Dedifferentiated amniotic fluid mesenchymal stem cell (primary cell): ENCODE results near the gene GNGT2.

Experiments used
- DNase-seq: peaks from one replicate; pipeline ENCODE4 v3.0.0-alpha.2; 2016; ENCODE audit errors: extremely low spot score

The GNGT2 gene

GRCh38 chr17:49210158-49211029 is at the start of gene GNGT2, which contains the start of gene ABI3:
GNGT2 (minus strand) TSS chr17:49210574; CDS start chr17:49207422, 3,152 bp downstream.
ABI3 (plus strand) TSS chr17:49210707; CDS start chr17:49210725, 18 bp downstream.
- no peak for DNase-seq

DNA sequence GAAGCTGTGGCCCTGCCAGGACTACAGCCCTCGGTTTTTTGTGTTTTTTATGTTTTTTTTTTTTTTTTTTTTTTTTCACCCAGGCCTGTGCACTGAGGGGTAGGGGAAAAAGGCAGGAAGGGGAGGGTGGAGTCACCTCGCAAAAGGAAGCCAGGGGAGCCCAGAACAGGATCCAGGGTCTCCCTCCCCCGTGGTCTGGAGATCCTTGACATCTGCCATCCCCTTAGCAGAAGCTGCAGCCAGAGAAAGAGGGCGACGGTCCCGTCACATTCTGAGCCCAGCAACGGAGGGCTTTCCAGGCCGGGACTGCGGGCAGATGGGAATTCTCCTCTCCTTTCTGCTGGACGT is 49.3 kb upstream of the GNGT2 start:
- no peak for DNase-seq

- DNase-seq: no peak
These were observed 48.0 kb upstream of the GNGT2 start for GRCh38 chr17:49258394-49258793.

DNA sequence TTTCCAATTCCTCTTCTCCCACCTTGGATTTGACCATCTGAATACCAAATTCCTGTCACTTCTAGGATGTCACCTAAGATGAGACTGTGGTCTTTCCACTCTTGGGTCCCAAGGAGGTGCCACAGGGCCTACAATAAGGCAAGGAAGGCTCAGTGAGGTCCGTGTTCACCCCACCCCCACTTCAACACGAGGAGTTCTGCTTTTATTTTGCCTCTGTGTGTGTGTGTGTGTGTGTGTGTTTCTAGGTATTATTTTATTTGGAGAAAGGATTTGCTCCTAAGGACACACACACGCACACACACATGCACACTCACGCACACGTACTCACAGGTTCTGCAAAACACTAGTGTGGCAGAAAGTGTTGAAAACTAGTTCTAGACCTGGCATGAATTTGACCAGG is 44.8 kb upstream of the GNGT2 start:
- DNase-seq: no peak

- no peak for DNase-seq
These were observed 43.7 kb upstream of the GNGT2 start for GRCh38 chr17:49254066-49254465.

GRCh38 chr17:49252148-49252695 is 41.8 kb upstream of the GNGT2 start:
- DNase-seq: no peak

GRCh38 chr17:49249890-49250522 is 39.6 kb upstream of the GNGT2 start:
- no peak for DNase-seq

GRCh38 chr17:49249292-49249794 is 39.0 kb upstream of the GNGT2 start:
- peak; percentile 31 for DNase-seq

GRCh38 chr17:49247944-49248343 is 37.6 kb upstream of the GNGT2 start:
- DNase-seq: no peak

DNA sequence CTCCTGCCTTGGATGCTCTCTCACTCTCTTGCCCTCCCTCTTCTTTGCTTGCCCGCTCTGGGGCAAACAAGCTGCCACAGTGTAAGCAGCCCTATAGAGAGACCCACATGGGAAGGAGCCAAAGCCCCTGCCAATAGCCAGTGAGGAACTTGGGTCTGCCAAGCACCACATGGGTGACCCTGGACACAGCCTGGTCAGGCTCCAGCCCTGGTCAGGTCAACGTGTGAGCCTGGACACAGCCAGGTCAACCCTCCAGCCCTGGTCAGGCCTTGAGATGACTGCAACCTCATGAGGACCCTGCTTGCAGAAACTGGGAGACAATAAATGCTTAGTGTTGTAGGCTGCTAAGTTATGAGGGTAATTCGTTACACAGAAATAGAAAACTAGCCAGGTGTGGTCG is 34.5 kb upstream of the GNGT2 start:
- no peak for DNase-seq

GRCh38 chr17:49242813-49243212 is 32.4 kb upstream of the GNGT2 start:
- no peak for DNase-seq

- DNase-seq: no peak
These were observed 31.5 kb upstream of the GNGT2 start for GRCh38 chr17:49241692-49242397.

DNA sequence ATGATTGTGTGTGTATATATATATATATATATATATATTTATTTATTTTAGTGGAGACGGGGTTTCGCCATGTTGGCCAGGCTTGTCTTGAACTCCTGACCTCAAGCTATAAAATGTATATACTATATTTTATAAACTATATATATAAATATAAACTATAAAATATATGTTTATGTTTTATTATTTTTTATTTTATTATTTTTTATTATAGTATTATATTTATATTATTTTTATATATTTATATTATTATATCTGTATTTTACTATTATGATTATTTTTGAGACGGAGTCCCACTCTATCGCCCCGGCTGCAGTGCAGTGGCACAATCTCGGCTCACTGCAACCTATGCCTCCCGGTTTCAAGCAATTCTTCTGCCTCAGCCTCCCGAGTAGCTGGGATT is 30.7 kb upstream of the GNGT2 start:
- DNase-seq: no peak

GRCh38 chr17:49240619-49241018 is 30.2 kb upstream of the GNGT2 start:
- DNase-seq: no peak

DNA sequence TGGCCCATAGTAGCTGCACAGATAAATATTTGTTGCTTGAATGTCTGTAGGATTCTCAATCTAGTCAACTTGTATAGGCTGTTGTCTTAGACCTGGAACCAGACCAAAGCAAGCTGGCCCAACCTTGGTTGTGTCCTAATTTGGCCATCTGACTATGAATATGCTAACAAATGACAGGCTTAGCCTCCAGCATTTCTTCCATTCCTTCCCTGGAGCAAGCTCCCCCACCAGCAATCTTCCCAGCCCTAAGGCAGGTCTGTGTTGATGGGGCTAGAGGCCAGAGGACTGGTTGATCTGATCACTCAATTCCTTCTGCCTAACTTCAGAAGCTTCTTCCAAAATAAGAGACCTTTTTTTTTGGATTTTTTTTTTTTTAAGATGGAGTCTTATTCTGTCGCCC is 29.6 kb upstream of the GNGT2 start:
- DNase-seq: no peak

GRCh38 chr17:49235896-49236295 is 25.5 kb upstream of the GNGT2 start:
- DNase-seq: no peak

DNA sequence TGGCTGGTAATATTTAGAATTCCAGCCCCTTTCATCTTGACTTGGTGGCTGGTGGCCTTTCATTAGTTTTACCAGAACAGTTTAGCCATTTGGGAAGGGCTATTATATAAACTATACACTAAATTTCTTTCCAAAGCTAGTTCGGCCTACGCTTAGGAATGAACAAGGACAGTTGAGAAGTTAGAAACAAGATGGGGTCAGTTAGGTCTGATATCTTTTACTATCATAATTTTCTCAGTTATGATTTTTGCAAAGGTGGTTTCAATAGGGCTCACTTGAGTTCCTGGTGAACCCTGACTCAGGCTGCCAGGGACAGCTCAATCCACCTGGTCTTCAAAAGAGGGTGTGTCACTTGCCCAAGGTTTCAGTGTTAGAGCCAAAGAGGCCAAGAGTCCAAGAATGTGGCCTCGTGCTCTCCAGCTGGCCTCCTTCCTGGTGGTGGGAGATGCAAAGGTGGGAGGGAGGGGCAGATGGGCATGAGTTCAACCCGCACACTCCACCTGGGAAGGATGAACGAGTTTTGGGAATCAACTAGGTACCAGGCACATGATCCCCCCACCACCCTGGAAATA is 24.2 kb upstream of the GNGT2 start:
- DNase-seq: no peak

GRCh38 chr17:49231563-49231894 is 21.2 kb upstream of the GNGT2 start:
- no peak for DNase-seq

DNA sequence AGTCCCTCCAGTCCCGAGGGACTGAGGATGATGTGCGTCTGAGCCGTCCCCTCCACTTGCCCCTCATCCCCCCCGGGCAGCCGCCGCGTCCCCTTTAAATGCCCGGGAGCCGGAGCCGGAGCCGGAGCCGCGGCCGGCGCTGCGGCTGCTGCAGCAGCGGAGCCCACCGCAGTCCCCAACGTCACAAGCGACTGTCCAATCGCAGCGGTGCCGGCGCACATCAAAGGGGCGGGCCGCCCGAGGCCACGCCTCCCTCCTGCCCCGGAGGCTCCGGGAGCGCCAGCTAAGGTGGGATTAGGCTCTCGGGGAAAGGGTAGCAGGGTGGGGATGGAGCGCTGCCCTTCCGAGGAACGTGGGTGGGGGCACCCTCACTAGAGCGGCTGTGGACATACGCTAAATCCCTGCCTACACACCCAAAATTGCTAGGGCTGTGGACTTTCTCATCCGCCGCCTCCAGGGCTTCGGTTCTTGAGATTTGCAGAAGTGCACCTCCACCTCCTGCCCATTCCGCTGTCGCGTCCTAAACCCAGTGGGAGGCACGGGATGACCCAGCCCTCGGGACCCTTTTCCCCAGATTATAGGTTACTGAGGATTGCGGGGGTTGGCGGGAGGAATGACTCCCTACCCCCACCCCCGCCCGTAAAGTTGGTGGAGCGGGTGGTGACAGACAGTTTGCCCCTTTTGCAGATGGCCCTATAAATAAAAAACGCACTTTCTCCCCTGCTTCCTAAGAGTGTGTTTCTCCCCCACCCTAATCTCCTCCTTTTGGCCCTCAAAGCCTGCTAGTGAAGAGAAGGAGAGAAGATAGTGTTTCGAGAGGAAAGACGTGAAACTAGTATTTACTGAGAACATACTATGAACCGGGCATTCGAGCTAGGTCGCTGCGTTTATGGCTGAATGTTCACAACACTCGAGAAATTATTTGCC is 20.5 kb upstream of the GNGT2 start, which contains the start of gene PHOSPHO1:
PHOSPHO1 (minus strand) TSS at position 152 of the 927 bp plus-strand sequence. CDS start 4,096 bp downstream, outside the sequence.
- peak; percentile 63 for DNase-seq

DNA sequence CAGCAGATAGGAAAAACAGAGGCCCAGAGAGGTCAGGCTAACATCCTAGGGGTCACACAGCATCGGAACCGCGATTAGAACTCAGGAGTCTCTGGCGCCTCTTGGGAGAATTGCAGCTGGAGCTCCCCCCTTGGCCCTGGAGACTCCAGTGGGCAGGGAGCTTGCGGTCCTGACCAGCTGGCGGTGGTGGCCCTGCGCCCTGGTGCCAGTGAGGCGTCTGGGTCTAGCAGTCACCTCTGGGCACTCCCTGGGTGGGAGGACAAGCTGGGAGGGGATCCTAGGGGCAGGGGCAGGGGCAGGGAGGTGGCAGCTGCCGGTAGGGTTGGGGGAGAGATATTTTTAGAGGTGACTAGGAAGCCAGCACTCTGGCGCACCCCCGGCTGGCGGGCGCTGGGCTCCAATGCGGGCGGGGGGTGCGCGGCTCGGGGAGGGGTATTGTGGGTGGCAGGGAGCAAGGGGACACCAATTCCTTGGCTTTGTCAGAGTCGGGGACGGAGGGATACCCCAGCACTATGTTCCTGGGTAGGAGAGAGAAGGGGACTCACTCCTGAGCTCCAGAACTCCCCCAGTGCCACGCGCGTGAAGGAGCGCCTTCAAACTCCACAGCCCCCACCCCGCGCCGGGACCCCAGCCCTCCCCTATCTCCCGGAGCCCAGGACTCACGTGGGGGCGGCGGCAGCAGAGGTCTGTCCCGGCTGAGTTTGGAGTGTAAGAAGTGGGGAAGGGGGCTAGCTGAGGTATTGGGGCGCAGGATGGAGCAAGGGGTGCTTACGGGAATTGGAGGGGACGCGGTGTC is 19.6 kb upstream of the GNGT2 start:
- DNase-seq: no peak
